HG02981 (cell line): ENCODE results near the gene INTS15.
"Not testable (repeated sequence)": the region's sequence is repeated elsewhere in the genome, so short reads cannot be mapped to it uniquely, and the experiment has no call there.

ENCODE experiments used
- ATAC-seq: cut with Tn5 transposase; IDR thresholded peaks from one replicate; pipeline ENCODE4 v1.9.1; 2021; ENCODE audit warnings: mild to moderate bottlenecking, moderate library complexity; ENCODE audit not compliant: unreplicated experiment

The INTS15 gene

DNA sequence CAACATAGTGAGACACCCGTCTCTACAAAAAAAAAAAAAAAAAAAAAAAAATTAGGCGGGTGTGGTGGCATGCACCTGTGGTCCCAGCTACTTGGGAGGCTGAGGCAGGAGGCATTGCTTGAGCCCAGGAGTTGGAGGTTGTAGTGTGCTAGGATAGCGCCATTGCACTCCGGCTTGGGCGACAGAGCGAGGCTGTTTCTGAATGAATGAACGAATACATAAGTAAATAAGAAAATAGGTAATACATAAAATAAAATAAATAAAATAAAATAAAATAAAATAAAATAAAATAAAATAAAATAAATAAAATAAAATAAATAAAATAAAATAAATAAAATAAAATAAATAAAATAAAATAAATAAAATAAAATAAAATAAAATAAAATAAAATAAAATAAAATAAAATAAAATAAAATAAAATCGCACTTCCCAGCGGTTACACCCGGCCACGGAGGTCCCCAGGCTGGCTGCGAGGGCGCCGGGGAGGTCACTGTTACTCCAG is 12.9 kb upstream of the INTS15 start:
- not testable (repeated sequence) for ATAC-seq

DNA sequence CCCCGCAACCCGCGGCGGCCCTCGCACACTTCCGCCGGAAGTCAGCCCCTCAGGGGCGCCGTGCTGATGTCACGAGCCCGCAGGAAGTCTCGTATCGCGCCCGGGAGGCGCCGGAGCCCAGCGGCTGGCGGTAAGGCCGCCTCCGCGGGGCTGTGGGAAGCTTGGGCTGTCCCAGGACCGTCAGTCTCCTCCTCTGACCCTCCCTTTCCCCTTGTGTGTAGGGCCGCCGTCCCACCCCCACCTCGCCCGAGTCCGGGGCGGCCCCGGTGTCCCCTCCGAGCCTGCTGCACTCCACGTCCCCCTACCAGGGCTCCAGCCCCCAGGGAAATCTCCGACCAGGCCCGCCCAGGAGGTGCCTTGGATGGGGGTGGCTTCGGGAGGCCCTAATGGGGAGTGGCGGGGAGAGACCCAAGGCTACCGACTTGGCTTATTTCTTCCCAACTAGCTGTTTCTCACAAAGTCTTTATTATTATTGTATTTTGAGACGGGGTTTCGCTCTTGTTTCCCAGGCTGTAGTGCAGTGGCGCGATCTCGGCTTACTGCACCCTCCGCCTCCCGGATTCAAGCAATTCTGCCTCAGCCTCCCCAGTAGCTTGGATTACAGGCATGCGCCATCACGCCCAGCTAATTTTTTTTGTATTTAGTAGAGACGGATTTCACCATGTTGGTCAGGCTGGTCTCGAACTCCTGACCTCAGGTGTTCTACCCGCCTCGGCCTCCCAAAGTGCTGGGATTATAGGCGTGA is 12.3 kb upstream of the INTS15 start, which contains the start of gene ZDHHC4:
Gene ZDHHC4, plus strand, starts transcription at position 86 of the 745 bp plus-strand sequence. CDS start 3,108 bp downstream, outside the sequence.
- ATAC-seq: peak; percentile 97

DNA sequence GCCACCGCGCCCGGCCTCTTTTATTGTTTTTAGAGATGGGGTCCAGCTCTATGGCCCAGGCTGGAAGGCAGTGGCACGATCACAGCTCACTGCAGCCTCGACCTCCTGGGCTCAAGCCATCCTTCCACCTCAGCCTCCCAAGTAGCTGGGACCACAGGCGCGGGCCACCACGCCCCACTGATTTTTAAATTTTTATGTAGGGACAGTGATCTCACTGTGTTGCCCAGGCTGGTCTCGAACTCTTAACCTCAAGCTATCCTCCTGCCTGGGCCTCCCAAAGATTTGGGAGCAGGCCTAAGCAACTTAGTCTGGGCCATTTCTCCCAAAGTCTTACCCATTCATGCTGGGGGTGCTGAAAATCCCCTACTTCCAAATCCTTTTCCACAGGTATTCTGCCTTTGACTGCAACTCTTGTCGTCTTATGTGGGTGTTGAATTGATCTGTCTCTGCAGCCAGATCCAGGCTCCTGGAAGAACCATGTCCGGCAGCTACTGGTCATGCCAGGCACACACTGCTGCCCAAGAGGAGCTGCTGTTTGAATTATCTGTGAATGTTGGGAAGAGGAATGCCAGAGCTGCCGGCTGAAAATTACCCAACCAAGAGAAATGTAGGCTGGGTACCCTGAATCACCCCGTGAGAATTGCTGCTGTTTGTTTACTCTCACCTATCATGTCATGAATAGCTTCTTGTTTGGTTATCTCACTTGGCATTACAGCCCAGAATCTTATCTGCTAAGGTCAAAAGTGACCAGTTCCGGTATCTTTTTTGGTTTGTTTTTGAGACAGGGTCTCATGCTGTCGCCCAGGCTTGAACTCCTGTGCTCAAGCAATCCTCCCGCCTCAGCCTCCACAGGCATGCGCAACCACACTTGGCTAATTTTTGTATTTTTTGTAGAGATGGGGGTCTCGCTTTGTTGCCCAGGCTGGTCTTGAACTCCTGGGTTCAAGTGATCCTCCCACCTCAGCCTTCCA is 11.4 kb upstream of the INTS15 start:
- ATAC-seq: no peak

DNA sequence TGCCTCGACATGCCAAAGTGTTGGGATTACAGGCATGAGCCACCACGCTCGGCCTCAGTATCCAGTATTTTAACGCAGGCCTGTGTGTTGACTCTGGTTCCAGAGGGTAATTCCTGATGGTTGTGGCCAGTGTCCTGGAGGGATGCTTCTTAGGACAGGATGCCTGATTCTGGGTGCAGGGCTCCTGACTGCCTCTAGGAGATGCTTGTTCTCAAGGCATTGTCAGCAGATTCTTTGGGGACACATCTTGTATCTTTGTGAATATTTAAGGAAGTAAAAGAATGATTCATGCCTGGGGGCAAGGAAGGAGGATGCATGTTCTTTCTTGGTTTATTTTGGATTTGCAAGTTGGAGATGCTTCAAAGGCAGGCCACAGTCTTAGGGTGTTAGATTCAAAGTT is 10.4 kb upstream of the INTS15 start:
- no peak for ATAC-seq

DNA sequence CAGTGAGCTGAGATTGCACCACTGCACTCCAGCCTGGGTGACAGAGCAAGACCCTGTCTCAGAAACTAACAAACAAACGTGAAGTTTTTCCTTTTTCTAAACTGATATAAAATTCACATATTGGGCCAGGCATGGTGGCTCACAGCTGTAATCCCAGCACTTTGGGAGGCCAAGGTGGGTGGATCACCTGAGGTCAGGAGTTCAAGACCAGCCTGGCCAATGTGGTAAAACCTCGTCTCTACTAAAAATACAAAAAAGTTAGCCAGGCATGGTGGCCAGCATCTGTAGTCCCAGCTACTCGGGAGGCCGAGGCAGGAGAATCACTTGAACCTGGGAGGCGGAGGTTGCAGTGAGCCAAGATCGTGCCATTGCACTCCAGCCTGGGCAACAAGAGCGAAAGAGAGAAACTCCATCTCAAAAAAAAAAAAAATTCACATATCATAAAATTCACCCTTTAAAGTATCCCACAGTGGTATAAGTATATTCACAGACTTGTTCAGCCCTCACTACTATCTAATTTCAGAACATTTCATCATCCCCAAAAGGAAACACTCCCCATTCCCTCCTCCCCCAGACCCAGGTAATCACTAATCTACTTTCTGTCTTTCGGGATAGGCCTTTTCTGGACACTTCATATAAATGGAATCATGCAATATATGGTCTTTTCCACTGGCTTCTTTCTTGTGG is 3.9 kb upstream of the INTS15 start:
- not testable (repeated sequence) for ATAC-seq

DNA sequence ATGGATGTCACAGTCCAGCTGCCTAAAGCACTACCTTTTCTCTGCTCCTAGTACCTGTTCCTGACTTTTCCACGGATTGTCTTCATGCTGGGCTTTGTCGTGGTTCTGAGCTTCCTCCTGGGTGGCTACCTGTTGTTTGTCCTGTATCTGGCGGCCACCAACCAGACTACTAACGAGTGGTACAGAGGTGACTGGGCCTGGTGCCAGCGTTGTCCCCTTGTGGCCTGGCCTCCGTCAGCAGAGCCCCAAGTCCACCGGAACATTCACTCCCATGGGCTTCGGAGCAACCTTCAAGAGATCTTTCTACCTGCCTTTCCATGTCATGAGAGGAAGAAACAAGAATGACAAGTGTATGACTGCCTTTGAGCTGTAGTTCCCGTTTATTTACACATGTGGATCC is 1.3 kb upstream of the INTS15 start:
- ATAC-seq: no peak

DNA sequence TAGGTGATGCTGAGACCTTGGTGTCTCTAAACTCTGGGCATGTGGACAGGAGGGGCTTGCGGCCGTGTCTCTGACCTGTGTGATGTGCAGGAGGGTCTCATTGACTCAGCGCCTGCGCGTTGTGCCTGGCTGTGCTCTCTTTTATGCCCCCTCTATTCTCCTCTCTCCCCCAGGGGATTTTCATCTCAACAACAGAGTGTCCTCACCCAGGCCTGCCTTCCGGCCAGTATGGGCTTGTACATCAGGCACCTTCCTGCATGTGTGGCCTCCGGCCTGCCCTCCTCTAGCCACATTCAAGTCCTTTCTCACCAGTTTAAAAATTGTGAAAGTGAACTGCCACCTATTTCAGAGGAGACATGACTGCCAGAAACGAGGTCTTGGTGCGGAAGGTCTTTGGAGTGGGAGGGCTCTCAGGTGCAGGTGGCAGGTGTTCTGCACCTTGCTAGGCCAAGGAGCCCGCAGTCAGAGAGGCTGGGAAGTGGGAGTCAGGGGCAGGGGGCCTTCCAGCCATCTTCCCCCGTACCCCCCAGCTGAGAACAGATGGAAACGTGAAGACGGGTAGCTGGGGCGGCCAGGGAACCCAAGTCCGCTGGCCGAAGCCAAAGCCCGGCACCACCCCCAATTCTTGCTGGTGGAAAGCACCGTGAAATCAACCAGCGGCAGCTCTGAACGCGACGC is 531 bp upstream of the INTS15 start:
- no peak for ATAC-seq

DNA sequence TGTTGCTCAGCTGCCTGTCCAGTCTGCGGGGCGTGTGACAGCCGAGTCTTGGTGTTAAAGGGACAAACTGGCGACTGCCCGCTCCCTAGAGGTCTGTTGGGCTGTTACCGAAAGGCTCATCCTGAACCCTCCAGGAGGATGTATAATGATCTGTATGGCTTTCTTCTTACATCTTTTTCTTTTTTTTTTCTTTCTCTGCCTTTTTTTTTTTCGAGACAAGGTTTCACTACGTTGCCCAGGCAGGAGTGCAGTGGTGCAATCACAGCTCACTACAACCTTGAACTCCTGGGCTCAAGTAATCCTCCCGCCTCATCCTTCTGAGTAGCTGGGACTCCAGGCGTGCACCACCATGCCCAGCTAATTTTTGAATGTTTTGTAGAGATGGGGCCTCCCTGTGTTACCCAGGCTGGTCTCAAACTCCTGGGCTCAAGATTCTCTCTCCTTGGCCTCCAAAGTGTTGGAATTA is 857 bp downstream of the INTS15 start:
- no peak for ATAC-seq

DNA sequence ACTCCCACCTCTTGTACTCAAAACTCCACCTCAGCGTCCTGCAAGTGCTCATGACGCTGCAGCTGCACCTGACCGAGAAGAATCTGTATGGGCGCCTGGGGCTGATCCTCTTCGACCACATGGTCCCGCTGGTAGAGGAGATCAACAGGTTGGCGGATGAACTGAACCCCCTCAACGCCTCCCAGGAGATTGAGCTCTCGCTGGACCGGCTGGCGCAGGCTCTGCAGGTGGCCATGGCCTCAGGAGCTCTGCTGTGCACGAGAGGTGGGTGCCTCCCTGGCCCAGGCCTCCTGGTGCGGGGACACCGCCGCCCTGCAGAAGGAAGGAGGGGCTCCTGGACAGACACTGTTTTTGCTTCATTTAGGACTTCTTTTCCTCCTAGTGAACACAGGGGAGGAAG is 10.3 kb downstream of the INTS15 start:
- ATAC-seq: no peak

DNA sequence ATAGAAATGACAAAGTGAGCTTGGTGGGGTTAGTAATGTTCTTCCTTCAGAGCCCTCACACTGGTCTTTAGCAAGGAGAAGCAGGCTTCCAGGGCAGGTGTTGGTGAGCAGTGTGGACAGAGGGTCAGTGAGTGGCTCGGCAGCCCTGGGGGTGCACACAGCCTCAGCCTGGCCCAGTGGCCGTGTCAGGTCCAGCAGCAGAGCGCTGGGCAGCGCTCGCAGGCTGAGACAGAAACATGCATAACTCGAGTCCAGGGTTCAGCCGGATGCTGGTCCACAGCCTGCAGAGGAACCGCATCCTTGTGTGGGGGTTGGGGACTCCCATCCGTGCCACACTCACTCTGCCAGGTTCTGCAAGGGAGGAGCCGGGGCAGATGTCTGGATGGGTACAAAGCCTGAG is 14.6 kb downstream of the INTS15 start:
- no peak for ATAC-seq

DNA sequence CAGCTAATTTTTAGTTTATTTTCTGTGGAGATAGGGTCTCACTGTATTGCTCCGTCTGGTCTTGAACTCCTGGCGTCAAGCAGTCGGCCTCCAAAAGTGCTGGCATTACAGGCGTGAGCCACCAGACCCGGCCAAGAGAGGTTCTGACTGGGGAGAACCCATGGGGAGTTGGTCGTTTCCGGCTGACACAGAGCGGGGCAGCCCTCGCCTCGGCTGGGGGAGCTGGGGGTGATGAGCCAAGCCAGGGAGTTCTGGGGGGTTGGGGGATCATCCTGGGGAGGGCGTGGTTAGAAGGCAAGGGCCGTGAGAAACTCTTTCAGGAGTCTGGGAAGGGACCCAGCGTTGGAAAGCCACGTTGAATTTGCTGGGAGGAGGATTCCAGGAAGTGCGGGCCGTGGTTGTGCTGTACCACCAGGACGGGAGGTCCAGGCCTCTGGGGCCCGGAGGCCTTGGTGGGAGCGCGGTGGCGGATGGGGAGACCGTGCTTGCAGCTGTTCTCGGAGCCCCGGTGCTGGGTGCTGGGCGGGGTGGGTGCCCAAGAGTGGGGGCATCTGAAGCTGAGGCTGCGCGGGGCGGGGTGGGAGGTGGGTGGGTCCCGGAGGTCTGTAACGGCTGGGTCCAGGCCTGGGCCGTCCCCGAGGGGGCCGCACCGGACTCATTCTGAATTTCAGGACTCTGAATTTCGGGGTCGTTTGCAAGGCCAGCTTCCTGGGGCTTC is 17.2 kb downstream of the INTS15 start:
- ATAC-seq: no peak

DNA sequence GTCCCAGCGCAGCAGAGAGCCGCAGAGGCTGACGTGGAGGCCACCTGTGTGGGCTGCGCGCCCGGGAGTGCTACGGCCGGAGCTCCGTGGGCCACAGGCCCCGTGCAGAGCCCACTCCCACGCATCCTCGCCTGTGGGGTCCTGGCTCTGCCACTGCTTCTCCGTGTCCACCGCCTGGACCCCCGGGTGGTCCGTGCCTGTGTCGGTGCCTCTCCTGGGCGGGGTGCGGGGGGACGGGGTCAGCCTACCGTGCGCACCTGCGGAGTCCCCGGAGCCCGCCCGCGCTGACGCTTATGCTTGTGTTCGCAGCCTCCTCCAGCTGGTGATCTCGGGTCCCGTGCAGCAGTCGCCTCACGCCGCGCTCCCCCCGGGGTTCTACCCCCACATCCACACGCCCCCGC is 17.8 kb downstream of the INTS15 start:
- ATAC-seq: no peak

DNA sequence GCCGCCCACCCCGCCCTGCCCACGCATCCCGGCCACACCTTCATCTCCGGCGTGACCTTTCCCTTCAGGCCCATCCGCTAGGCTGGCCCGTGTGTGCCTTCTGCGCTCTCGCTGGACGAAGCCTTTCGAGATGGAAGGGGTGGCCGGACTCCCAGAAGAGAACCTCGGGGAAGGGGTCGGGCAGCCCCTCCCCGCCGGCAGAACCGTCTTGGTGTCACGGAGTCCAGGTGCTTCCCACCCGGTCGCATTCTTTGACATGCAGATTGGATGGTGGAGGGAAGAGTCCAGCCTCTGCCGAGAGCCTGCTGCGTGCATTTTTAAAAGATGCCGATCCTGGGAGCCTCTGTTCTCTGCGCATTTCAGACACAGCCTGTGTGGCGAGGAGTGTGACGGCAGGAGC is 18.3 kb downstream of the INTS15 start:
- no peak for ATAC-seq

DNA sequence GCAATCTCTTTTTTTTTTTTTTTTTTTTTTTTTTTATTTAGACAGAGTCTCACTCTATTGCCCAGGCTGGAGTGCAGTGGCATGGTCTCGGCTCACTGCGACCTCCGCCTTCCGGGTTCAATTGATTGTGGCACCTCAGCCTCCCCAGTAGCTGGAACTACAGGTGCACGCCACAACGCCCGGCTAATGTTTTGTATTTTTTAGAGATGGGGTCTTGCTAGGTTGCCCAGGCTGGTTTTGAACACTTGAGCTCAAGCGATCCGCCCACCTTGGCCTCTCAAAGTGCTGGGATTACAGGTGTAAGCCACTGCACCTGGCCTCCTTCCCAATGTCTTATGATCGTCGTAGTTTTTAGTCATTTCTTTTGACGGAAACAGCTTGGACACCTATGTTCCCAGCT is 19.0 kb downstream of the INTS15 start:
- ATAC-seq: no peak

DNA sequence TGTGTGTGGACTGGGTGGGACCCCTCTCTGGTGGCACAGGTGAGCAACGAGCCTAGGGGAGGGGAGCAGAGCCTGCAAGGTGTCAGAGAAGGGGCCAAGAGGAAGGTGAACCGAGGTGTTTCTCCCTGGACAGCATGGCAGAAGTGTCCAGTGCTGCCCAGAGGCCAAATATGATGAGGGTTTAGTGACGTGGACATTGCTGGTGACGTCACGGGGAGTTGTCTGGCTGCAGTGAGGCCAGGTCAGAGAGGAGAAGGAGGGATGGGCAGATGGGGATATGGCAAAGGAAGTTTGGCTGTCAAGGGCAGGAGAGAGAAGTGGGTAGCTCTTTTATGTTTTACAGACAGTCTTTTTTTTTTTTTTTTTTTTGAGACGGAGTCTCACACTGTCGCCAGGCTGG is 23.0 kb downstream of the INTS15 start:
- no peak for ATAC-seq

DNA sequence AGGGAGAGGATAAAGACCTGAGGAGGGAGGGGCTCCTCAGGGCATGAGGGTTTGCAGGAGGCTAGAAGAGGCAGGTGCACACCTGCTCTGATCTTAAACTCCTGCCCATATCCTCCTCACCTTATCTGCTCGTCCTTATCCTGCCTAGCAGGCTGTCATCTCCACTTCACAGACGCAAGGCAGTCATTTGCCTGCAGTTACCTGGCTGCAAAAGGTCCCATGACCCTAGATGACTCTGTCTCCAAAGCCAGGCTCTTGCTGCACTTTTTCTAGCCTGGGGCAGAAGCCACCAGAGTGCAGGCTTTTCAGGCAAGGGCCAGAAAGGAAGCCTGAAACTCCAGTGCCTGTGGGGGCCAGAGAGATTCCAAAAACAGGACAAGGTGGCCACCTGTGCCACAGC is 23.9 kb downstream of the INTS15 start:
- no peak for ATAC-seq

DNA sequence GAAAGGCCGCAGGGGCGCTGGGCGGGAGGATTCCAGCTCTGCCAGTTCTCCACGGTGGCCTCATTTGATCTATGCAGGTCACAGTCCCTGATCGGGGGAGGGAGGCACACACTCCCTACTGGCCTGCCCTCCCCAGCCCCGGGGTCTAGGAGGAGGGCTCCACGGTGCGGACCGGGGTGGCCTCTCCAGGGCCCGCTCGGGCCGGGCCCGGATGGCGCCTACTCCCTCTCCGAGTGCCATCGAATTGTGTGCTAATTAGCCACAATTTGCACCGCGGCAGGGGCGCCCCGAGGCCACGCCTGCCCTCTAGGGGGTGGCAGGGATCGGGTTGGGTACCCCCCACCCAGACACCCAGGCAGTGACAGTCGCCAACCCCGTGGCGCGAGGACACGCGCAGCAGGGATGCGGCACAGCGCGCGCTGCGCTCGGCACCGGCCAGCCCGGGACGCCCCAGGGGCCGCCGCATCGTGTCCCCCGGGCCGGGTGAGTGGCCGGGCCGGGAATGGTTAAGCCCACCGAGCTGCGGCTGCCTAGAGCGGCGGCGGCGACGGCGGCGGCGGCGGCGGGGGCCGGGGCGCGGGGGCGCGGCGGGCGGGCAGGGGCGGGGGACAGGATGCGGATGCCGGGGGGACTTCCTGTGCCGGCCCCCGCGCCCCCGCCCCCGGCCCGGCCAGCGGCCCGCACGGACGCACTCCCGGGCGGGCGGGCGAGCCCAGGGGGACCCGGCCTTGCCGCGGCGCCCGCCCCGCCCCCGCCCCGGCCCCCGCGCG is 25.3 kb downstream of the INTS15 start, which contains the start of gene ZNF853:
Gene ZNF853, plus strand, starts transcription at position 658 of the 770 bp plus-strand sequence. CDS start 565 bp downstream, outside the sequence.
- ATAC-seq: no peak

DNA sequence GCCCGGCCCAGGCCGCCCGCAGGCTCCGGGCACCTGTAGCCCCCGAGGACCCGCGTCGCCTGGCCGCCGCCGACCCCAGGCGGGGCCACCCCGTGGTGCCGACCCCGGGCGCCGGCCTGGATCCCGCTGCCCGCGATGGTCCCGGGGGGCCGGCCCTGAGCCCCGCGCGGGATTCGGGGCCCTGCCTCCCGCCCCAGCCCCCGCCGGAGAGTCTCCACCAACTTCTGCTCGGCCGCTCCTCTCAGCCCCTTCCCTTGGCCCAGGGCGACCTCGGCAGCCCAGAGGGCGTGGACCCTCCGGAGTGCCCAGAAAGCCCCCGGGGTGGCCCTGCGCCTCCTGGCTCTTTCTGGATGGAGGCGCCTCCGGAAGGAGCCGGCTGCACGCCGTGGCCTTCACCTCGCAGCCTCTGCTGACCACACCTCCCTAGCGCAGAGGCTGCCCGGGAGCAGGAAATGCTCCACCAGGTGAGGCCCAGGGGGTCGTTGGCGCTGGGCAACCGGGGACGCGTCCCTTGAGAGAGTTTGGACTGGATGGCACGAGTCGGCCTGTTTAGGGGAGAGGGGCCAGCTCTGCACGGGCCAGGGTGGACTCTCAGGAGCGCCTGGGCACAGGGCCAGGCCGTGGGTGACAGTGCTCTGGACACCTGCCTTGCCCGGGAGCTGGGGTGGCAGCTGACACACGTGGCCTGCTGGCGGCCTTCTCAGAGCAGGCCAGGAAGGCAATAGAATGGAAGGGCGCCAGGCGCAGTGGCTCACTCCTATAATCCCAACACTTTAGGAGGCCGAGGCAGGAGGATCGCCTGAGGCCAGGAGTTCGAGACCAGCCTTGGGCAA is 26.1 kb downstream of the INTS15 start:
- no peak for ATAC-seq
